GM18511 (cell line): Measurements from ENCODE around the gene RAB11FIP2.
A peak's percentile ranks its signal among the peaks of the same experiment; 100 is the strongest.
"Not testable (repeated sequence)": the region's sequence is repeated elsewhere in the genome, so short reads cannot be mapped to it uniquely, and the experiment has no call there.

ENCODE experiments used
- ATAC-seq: cut with Tn5 transposase; IDR thresholded peaks from one replicate; pipeline ENCODE4 v1.9.1; 2021; ENCODE audit warnings: mild to moderate bottlenecking, moderate library complexity; ENCODE audit not compliant: unreplicated experiment

The RAB11FIP2 gene, protein sequence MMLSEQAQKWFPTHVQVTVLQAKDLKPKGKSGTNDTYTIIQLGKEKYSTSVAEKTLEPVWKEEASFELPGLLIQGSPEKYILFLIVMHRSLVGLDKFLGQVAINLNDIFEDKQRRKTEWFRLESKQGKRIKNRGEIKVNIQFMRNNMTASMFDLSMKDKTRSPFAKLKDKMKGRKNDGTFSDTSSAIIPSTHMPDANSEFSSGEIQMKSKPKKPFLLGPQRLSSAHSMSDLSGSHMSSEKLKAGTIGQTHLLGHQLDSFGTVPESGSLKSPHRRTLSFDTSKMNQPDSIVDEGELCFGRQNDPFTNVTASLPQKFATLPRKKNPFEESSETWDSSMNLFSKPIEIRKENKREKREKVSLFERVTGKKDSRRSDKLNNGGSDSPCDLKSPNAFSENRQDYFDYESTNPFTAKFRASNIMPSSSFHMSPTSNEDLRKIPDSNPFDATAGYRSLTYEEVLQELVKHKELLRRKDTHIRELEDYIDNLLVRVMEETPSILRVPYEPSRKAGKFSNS

DNA sequence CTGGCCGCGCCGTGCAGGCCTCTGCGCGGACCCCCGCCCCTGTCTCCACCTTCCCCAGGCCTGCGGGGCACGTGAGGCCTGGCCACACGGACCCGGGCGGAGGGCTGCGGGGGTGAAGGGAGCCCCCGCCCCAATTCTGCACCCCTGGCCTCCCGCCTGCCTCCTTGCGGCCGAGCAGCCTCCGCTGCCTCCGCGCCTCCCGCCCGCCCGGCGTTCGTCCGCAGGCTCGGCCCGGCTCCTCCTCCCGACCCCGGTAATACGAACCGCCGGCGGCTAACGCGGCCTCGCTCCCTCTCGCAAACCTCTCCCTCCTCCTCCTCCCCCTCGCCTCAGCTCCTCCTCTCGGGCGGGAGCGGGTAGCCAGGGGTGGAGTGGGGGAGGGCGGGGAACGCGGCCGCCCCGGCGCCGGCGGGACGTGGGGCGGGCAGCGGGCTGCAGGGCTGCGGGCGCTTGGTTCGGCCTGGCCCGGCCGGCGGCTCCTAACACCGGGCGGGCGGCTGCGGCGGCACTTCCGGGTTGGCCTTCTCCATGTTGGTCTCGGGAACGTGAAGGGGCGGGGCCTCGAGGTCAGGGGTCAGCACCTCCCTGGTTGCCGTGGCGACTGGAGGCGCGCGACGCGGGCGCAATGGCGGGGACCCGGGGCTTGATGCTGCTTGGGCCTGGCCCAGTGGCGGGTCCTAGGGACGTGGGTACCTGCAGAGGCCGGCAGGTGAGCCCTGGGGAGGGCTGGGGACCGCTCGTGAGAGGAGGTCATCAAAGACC is at the start of gene RAB11FIP2:
Gene RAB11FIP2, minus strand, starts transcription at position 547 of the 762 bp plus-strand sequence. CDS start 778 bp downstream, outside the sequence.
- peak; percentile 97 for ATAC-seq

DNA sequence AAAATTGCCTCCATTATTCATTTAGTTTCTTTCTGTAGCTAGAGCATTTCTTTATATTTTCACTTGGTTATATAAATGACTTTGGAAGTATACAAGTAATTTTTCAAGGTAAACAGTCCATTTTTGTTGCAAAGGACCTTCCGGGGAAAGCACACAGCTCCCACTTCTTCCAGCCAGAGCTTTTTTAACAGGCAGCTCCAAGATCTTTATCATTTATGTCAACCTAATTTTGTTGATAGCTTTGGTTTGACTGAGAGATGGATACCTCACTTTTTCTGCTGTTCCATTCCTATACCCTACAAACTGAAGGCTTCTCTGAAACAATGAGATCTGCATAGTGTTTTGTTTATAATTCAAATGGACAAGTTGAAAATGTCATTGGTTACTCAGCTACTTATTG is 49.3 kb upstream of the RAB11FIP2 start:
- no peak for ATAC-seq

DNA sequence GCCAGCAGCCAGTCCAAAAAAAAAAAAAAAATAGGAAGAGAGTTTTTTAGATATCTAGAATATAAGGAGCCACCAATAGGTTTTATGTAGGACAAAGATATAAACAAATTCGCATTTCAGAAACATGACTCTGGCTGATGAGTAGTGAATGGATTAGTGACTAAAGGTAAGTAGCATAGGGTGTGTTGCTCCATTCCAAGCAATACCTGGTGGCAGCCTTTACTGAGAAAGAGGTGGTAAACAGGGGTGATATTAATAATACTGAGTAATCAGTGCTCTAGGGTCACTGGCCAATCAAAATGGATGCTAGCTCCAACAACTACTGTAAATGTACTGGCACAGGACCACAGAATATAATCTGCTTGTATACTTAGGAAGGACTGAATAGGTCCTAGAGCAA is 45.5 kb upstream of the RAB11FIP2 start:
- no peak for ATAC-seq

DNA sequence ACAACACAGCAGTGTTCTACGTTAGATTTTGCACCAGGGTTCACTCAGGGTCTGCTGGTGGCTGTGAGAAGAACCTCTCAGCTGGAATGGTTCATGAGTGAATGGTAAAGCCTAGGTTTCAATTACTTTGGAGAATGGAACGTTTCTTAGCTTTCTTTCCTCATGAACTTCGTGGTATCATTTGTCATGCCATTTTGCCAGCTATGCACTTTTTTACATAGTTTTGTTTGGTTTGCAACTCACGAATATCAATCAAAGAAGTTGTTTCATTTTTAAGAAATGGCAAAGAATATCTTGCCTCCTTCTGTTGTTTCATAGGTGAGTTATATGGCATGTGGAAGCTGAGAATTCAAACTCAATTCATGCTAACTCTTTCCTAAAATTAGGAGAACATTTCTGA is 34.1 kb upstream of the RAB11FIP2 start:
- no peak for ATAC-seq

DNA sequence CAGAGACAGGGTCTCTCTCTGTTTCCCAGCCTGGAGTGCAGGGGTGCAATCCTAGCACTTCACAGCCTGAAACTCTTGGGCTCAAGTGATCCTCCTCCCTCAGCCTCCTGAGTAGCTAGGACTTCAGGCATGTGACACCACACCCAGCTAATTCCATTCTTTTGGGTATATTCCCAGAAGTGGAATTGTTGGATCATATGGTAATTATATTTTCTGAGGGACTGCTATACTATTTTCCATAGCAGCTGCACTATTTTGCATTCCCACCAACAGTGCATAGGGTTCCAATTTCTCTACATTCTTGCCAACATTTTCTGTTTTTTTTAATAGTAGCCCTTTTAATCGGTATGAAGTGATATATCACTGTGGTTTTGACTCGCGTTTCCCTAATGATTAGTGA is 30.0 kb upstream of the RAB11FIP2 start:
- no peak for ATAC-seq

DNA sequence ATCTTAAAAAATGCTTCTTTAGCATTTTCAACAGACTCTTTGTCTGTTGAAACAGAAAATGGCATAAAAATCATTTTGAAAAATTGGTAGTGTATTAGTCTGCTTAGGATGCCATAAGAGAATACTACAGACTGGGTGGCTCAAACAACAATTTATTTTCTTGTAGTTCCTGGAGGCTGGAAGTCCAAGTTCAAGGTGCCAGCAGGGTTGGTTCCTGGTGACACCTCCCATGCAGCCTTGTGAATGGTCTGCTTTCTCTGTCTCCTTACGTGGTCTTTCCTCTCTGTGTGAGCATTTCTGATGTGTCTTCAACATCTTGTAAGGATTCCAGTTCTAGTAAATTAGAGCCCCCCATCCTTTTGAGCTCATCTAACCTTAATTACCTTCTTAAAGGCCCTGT is 26.1 kb upstream of the RAB11FIP2 start:
- no peak for ATAC-seq

DNA sequence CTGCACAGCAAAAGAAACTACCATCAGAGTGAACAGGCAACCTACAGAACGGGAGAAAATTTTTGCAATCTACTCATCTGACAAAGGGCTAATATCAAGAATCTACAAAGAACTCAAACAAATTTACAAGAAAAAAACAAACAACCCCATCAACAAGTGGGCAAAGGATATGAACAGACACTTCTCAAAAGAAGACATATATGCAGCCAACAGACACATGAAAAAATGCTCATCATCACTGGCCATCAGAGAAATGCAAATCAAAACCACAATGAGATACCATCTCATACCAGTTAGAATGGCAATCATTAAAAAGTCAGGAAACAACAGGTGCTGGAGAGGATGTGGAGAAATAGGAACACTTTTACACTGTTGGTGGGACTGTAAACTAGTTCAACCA is 20.6 kb upstream of the RAB11FIP2 start:
- ATAC-seq: not testable (repeated sequence)

DNA sequence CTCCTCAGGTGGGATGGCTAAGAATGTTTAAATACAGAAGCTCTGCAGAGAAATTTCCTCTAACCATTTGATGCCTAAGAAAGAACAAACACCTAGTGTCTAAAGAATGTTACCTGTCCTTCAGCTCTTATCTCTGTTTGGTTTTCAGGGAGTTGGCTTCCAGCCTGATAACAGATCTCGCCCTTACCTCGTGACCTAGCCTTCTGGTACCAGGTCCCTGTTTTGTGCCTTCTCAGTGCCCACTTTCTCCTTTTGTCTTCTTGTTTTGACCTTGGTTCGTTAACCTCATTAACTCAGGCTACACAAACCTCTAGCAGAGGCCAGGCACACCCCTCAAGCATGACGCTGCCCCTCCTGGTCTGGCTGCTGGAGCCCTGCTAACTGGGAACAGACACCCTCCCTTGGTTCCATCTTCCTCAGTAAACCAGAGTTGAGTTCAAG is 16.1 kb upstream of the RAB11FIP2 start:
- no peak for ATAC-seq

DNA sequence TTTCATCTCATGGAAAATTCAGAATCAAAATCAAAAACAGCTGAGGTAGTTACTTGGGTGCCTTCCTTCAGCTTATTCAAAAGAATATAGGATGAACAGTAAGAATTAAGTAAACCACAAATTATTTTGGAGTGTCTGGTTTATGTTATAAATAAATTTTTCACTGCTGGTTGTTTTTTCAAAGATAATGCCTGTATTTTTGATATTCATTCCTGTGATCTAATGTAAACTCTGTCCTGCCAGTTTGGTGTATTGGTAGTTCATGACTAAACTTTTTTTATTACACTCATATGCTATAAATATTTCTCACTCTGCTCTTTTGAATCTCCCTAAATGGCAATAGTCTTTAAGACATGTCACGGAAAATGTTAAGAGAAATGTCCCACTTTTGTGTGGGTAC is 11.6 kb upstream of the RAB11FIP2 start:
- no peak for ATAC-seq

DNA sequence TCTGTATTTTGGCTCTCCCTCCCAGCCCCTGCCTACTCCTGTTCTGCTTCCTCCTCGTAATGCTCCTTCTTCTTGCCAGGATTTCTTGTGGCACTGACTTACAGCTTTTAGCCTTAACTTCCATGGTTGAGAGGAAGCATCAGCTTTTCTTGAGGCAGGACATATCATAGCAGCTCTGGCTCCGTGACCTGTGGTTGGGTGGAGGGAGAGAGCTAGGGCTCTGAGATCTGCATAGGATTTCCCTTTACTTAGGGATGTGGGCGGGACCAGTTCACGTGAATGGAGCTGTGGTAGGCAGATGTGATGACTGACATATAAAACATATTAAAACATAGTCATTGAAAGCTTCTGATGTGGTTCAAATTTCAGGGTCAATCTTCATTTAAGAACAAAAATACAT is 10.6 kb upstream of the RAB11FIP2 start:
- ATAC-seq: no peak

DNA sequence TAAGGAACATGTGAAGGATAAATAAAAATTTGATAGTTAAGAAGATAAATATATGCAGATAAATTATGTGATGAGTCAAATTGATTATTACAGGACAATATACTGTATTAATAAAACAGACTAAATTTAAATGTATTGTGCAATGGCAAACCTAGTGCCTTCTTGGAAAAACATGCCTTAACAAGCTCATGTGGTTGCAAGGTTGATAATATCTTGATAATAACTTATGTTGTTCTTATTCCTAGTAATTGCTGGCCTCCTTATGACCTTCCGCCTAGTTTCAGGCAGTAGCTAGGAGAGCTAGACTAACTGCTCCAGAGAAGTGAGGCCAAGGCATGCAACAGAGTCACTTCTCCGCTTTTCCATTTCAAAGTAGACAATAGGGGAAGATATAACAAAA is 7.6 kb upstream of the RAB11FIP2 start:
- ATAC-seq: no peak

DNA sequence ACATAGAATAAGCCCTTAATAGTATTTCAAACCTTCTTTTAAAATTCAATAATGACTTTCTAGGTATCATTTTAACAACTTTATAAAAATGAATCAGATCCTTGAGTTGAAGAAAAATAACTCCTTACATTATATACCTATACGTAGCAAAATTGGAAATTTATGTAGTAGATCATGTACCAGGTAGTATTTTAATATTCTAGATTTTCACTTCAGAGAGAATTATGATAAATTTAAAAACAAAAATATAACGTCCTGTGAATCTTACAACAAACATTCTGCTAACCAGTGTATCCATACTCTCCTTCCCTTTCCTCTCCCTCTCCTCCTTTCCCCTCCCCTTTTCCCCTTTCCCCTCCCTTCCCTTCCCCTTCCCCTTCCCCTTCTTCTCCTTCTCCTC is 6.1 kb upstream of the RAB11FIP2 start:
- no peak for ATAC-seq

DNA sequence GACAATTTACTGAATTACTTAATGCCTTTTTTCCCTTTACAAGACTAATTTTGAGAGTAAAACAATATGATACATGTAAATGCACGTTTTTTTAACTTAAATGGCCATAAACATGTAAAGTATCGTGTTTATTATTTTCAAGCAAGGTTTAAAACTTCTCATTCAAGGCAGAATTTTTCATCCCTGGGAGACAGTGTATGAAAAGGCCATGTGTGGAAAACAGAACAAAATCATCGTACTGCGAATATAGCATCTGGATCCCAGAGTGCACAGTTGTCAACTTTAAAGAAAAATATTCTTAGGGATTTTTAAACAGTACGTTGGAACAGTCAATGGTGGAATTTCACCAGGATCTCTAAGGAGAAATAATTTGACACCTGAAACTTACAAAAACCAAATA is 1.1 kb upstream of the RAB11FIP2 start:
- ATAC-seq: no peak

DNA sequence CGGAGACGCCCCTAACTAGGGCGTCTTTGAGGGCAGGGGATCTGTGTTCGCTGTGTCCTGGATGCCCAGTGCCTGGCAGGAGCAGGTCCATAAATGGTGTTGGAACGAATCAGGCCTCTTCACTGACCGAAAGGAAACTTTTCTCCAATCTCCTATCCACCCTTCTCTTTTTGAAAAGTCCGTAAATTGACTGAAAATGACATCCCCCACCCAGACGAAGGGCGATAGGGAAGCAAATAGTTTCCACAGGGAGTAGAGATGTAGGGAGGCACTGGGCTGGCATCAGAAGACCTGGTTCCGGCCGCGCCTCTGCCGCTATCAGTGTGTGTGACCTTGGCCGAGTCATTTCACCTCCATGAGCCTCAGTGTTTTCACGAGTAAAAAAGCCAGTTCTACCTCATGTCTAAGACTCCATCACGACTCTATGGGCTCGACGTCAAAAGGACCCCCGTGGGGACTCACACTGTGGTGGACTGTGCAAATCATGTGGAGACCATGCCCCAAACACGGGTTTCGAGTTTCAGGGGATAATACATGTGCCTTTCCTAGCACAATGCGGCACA is 497 bp upstream of the RAB11FIP2 start:
- no peak for ATAC-seq

DNA sequence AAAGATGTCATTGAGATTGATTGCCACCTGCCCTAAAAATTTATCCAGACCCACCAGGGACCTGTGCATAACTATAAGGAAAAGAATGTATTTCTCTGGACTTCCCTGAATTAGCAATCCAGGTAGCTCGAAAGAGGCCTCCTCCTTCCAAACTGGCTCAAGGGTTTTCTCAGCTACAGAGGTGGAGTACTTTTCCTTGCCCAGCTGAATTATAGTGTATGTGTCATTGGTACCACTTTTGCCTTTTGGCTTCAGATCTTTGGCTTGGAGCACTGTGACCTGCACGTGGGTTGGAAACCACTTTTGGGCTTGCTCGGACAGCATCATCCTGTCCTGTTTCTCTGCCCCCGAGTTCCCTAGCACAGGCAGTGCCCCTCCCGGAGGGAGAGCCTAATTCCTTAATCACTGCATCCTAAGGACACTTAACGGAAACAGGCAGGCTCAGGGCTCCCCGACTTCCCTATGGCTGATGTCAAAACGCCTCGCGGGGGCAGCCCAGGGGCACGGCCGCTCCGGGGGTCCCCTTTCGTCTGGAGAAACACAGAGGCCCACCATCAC is 825 bp downstream of the RAB11FIP2 start:
- peak; percentile 29 for ATAC-seq

DNA sequence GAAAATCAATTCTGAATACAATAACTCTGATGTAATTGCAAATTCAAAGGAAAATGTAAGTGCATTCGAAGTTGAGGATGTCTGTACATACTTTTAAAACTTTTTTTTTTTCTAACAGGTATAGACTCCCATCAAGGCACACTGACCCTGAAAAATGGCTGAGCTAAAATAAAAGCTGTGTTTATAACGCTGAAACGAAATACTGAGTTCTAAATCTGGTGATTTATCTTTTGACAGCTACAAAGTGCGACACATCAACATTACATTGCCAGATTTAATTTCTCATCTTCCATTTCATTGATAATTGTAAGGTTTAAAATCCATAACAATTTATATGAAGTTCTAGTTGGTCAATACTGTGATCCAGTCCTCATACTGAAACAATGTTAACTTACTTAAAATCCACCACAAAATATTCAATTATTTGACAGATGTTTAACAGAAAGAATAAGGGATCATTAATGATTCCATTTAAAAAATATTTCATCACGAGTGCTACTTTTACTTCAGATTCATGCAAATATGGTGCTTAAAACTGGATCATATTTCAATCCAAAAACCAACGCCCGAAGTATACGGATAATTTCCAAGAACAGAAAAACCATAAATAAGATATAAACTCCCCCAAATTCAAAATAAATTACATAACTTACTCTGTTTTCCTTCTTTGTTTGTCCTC is 1.4 kb downstream of the RAB11FIP2 start:
- no peak for ATAC-seq

DNA sequence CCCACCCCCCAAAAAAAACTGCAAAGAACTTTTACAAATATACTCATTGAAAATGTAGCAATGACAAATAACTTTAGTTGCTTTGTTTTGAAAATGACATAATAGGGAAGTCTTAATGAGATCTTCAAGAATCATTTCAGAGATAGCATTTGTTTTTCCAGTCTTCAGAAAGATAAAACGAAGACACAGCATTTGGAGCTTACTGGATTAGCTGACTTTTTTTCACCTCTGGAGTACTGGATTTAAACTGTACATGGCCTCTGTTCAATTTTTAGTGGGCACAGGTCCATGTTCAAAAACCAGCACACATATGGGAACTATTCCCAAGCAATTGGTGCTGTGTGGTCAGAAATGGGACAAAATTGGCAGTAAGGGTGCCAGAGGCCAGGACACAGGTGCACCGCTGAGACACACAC is 3.9 kb downstream of the RAB11FIP2 start:
- ATAC-seq: no peak

DNA sequence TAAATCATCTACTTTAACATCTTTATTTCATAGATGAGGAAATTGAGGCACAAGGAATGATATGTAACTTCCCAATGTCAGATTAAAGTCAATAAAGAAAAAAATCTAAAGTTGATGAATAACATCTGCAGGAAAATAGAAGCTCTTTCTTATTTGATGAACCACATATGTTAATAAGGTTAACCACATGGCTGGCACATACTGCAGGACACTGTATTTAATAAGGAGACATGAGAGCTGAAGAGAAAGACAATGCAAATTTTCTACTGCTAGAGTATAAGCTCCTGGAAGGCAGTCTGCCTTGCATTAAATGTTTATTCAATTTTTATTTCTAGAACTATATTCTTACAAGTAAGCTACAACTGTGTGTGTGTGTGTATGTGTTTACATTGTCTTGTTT is 4.4 kb downstream of the RAB11FIP2 start:
- no peak for ATAC-seq

DNA sequence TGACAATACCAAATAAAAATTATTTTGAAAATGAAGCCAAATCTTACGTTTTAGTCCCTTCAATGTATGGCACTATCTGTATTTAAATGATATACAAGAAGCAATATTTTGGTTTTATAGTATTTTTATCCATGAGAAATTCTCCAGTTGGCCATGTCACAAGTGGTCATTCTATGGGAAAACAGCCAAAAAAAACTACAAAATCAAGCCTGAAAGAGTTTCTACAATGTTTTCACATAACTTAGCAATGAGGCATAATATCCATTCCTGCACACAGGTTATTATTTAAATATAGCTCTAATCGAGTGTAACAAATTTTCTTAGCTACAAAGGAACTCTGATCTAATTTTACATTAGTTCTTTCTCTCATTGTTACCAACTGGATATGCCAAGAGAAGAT is 5.4 kb downstream of the RAB11FIP2 start:
- ATAC-seq: no peak

DNA sequence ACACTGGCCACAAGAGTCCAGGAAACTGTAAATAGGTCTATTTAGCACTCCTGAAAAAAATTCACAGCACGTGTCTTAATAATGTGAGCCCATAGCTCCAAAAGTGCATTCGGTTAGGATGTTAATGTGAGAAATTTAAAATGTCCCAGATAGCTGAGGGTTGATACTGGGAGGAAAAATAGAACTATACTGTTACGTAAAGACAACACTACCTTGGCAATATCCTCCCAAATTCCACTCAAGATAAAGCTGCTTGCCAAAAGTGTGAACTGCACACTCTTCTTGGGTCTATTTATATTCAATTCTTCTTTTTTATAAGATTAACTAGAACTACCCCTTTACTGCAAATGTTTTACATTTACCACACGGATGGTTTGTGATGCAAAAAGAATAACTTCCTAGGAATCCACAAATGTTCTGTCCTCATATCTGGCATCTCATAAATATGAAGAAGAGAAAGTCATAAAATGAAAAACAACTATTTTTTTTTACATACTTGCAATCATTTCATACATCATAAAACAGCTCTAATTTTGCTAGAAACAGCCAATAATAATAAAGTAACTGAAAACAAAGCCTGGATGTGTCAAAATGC is 10.4 kb downstream of the RAB11FIP2 start:
- ATAC-seq: no peak
